Heart left ventricle (tissue), 16 donors: ENCODE data around the gene NUDT14. TPM values are rescaled to one million over a fixed set of nuclear protein-coding genes. Genes with fewer than 3 reads are reported as not detected.

ENCODE experiments used
- ATAC-seq, 4 donors: fragments of 200-7000 bp; cut with Tn5 transposase; one replicate each; pipeline ENCODE4 v1.9.1; 2020 to 2022; ENCODE audit warnings: moderate library complexity in 4 of 4, mild to moderate bottlenecking in 3 of 4, moderate number of reproducible peaks in 1 of 4
- DNase-seq, 5 donors: peaks; one replicate each; pipeline ENCODE4 v3.0.0-alpha.2; 2020
- H3K27ac ChIP-seq, 12 donors: fragments of 200-600 bp; sonication (generic) in 4 of 12; one replicate each; pipeline versions ENCODE4 v1.5.0 to v1.8.0; 2016 to 2022; ENCODE audit warnings: mild to moderate bottlenecking in 2 of 12
- H3K27me3 ChIP-seq, 9 donors: fragments of 200-600 bp; sonication (generic) in 2 of 9; one replicate each; pipeline versions ENCODE4 v1.5.1 to v1.8.0; 2016 to 2022; ENCODE audit warnings: mild to moderate bottlenecking in 3 of 9
- H3K36me3 ChIP-seq, 9 donors: fragments of 200-600 bp; sonication (generic) in 2 of 9; one replicate each; pipeline versions ENCODE4 v1.5.0 to v1.8.0; 2018 to 2022; ENCODE audit warnings: mild to moderate bottlenecking in 2 of 9
- H3K4me1 ChIP-seq, 12 donors: fragments of 200-600 bp; sonication (generic) in 4 of 12; one replicate each; pipeline versions ENCODE4 v1.5.0 to v1.8.0; 2016 to 2022; ENCODE audit warnings: mild to moderate bottlenecking in 3 of 12
- H3K4me3 ChIP-seq, 12 donors: fragments of 200-600 bp; sonication (generic) in 4 of 12; one replicate each; pipeline versions ENCODE4 v1.5.0 to v1.8.0; 2017 to 2022; ENCODE audit warnings: mild to moderate bottlenecking in 9 of 12, moderate library complexity in 4 of 12
- H3K9me3 ChIP-seq, 12 donors: fragments of 200-600 bp; sonication (generic) in 4 of 12; one replicate each; pipeline versions ENCODE4 v1.5.0 to v1.8.0; 2016 to 2022; ENCODE audit warnings: mild to moderate bottlenecking in 1 of 12
- POLR2A ChIP-seq, 2 donors: fragments of 450-650 bp; IDR thresholded peaks; one replicate each; pipeline ENCODE4 v1.6.1; 2017; ENCODE audit warnings: antibody characterized with exemption in 2 of 2, mild to moderate bottlenecking in 2 of 2, moderate library complexity in 2 of 2
- WGBS, 4 donors: extraction: QIAGEN DNeasy Blood & Tissue Kit in 2 of 4; methylation state at CpG; one replicate each; pipeline versions ENCODE4 v1.1.5 to v1.1.7; 2013 to 2018; 5-methylcytosine and 5-hydroxymethylcytosine counted together
- intact Hi-C, 10 donors: fragments of 100-400 bp; cut with DNase I; formaldehyde crosslinking; loops; one replicate each; pipeline versions ENCODE4 v1.11.1 to v1.14.2; 2022
- polyA plus RNA-seq, 2 donors: library from polyadenylated mRNA; stranded (reverse); fragments of 200-250 nt; gene quantifications; one replicate each; pipeline ENCODE4 v1.2.3, GENCODE V29; 2013
- total RNA-seq, 9 donors: library from RNA; depleted of rRNA in 2 of 9; stranded (reverse); fragments of >200 nt in 2 of 9; fragmentation: NEBNext Ultra II Directional in 3 of 9; extraction: Animal tissue kit (Norgen Biotek cat#: 25700) in 3 of 9; gene quantifications; one replicate each; pipeline versions ENCODE4 v1.1.0 to v1.2.4, GENCODE V29; 2016 to 2023
- TF ChIP-seq, protein P1 (sequence below), 12 donors: fragments of 200-600 bp; sonication (generic) in 4 of 12; IDR thresholded peaks; one replicate each; pipeline versions ENCODE4 v1.5.0 to v1.8.0; 2018 to 2022; ENCODE audit warnings: antibody characterized with exemption in 12 of 12, mild to moderate bottlenecking in 5 of 12
- donor health status: ischemic (EF 13 %, LVEDD 7.1; RV severe dilation, severe dysfunction).
- donor health status: healthy with polysubstance abuse.
- donor health status: DM: no; HTN: yes; CAD: no.
- donor health status: DM: no; HTN: no; CAD: no.
- donor health status: ischemic (EF 25% LVEDD 6.9; RV normal size, moderate dysfunction).
- donor health status: ischemic (EF 25% LVEDD 5.7; RV mildly dilated, moderate dysfunction).
- donor health status: healthy.
- donor health status: DM: yes; HTN: yes; CAD: no.
- donor health status: ischemic (EF 35%, LVEDD 5.7; RV mildly dilated, moderate dysfunction).
- donor health status: nonischemic (EF 11% LVEDD 7.7; RV severe dilation, severe dysfunction).
- donor health status: DM: yes; HTN: yes; CAD: no.
- donor health status: PGD.
- donor health status: ischemic (EF 29% LVEDD 5.4; RV normal size, mild dysfunction).
- donor health status: nonischemic (EF 23%, LVEDD 6.1; RV moderate dilation, normal function).

Gene NUDT14
- total and polyA plus RNA-seq, 11 donors, result 14.3 to 48.9 (median 23.8) TPM

DNA sequence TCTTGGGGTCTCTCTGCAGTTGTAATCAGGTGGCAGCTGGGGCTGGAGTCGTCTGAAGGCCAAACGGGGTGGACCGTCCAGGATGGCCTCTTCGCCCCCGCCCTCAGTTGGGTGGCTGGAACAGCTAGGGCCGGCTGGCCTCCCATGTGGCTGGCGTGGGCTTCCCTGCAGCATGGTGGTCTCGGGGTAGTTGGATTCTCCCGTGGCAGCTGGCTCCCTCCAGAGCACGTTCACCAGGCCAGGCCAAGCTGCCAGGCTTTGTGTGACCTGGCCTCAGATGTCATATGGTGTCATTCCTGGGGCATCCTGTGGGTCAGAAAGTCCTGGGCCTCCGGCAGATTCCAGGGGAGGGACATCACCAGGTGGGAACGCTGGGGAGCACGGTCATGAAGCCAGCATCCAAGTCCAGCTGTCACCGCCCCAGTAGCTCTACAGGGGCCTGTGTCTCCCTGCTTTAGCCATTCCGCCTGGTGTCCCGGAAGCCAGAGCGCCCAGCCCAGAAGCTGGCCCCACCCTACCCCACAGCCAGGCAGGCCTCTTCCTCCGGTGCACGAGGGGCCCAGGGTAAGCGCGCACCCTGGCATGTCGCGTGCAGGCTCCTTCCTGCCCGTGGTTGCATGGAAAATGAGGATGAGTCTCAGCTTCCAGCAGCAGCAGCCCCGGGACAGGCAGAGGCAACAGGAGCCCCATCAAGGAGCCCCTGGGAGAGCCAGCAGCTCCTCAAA is 1.3 kb upstream of the NUDT14 start:
- no peaks in the 10 kb centered on the region for H3K9me3 ChIP-seq
- TF ChIP-seq, protein P1, sequence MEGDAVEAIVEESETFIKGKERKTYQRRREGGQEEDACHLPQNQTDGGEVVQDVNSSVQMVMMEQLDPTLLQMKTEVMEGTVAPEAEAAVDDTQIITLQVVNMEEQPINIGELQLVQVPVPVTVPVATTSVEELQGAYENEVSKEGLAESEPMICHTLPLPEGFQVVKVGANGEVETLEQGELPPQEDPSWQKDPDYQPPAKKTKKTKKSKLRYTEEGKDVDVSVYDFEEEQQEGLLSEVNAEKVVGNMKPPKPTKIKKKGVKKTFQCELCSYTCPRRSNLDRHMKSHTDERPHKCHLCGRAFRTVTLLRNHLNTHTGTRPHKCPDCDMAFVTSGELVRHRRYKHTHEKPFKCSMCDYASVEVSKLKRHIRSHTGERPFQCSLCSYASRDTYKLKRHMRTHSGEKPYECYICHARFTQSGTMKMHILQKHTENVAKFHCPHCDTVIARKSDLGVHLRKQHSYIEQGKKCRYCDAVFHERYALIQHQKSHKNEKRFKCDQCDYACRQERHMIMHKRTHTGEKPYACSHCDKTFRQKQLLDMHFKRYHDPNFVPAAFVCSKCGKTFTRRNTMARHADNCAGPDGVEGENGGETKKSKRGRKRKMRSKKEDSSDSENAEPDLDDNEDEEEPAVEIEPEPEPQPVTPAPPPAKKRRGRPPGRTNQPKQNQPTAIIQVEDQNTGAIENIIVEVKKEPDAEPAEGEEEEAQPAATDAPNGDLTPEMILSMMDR (IDR thresholded peaks at IDR 0.05), result no peak
- TF ChIP-seq POLR2A (IDR thresholded peaks at IDR 0.05), result peak in 1 of 2 donors; percentile 11
- H3K27ac ChIP-seq, result peak overlapping the region in 10 of 12 donors; percentile 6 to 74 (median 34)
- no peaks in the 10 kb centered on the region for H3K36me3 ChIP-seq
- peaks cover 0 to 3% (median 0%) of the 10 kb centered on the region in 9 donors for H3K27me3 ChIP-seq
- WGBS, 4 donors, result 51 to 65% (median 57%) methylated on average over 13 to 25 of the region's 25 CpGs
- no peak overlapping the region for H3K4me3 ChIP-seq
- DNase-seq (no peak), ATAC-seq (peak in 2 of 4 donors; percentile 29 to 47)
- H3K4me1 ChIP-seq, result peaks cover 0 to 26% (median 15%) of the 10 kb centered on the region in 12 donors
- intact Hi-C loops, result loop anchor here in 1 of 10 donors (10.0 kb wide), 1 partner anchor 352 kb away; no protein-coding TSS in a partner anchor

DNA sequence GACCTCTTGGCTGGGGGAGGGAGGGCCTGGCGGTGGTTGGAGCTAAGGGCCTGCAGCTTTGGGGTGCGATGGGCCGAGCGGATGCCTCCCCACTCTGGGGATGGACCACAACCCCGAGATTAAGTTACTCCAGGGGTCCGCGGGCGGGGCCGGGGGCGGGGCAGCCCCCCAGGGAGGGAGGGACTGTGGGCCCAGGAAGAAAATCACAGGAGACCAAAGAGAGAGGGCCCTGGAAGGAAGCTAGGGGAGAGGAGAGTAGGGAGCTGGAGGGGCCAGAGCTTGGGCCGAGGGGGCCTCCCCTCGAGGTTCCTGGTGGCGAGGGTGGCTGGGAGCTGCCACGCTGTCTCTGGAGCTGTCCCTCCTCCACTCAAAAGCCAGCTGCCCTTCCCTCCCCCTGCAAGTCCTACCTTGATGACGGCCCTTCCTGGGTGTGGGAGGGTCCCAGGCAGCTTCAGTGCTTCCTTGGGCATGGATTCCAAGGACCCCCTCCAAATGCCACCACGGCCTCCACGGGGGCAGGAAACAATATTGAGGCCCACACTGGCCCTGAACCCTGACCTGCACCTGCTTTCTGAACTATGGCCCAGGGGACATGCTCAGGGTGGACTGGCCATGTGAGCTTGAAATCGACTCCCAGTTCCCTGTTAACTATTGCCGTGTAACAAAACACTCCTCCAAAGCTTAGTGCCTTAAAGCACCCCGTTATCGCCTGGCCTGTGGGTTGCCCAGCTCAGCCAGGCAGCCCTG is 610 bp upstream of the NUDT14 start:
- WGBS, 4 donors, result 51 to 56% (median 53%) methylated on average over 17 to 21 of the region's 21 CpGs
- H3K36me3 ChIP-seq, result no peaks in the 10 kb centered on the region
- DNase-seq (no peak), ATAC-seq (no peak)
- peaks cover 0 to 26% (median 15%) of the 10 kb centered on the region in 12 donors for H3K4me1 ChIP-seq
- intact Hi-C loops, result loop anchor here in 1 of 10 donors (10.0 kb wide), 1 partner anchor 353 kb away; no protein-coding TSS in a partner anchor
- no peaks in the 10 kb centered on the region for H3K27me3 ChIP-seq
- peak overlapping the region in 9 of 12 donors; percentile 19 to 74 (median 47) for H3K27ac ChIP-seq
- no peak for TF ChIP-seq POLR2A (IDR thresholded peaks at IDR 0.05)
- TF ChIP-seq, protein P1 (IDR thresholded peaks at IDR 0.05), result no peak
- H3K4me3 ChIP-seq, result peak overlapping the region in 9 of 12 donors; percentile 51 to 66 (median 59)
- H3K9me3 ChIP-seq, result no peaks in the 10 kb centered on the region

DNA sequence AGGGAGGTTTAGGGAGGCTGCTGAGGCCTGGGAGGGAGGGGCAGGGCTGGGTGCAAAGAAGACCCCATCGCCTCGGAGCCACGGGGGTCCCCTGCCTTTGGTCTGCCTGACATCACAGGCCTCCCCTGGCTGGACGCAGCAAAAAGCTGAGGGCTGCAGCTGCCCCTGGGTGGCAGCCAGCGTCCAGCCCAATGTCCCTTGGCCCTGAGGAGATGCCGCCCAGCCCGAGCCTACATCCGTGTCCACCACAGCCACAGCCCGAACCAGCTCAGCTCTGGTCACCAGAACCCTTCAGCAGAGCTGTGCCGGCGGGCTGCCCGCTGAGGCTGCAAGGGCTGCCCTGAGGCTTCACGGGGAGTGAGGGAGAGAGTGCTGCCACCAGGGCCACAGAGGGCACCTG is 1.9 kb downstream of the NUDT14 start:
- Histone ChIP-seq H3K36me3 (peaks cover 0 to 3% (median 0%) of the 10 kb centered on the region in 9 donors), H3K9me3 (no peaks in the 10 kb centered on the region), H3K4me1 (peaks cover 0 to 27% (median 15%) of the 10 kb centered on the region in 12 donors), H3K27me3 (no peaks in the 10 kb centered on the region), H3K27ac (no peak overlapping the region), H3K4me3 (no peak overlapping the region)
- TF ChIP-seq POLR2A (IDR thresholded peaks at IDR 0.05), result no peak
- TF ChIP-seq, protein P1 (IDR thresholded peaks at IDR 0.05), result no peak
- WGBS, 4 donors, result 92 to 95% (median 93%) methylated on average over 10 to 13 of the region's 13 CpGs
- DNase-seq (no peak), ATAC-seq (no peak)
- intact Hi-C loops, result no loop called here

- H3K27me3 ChIP-seq, result no peaks in the 10 kb centered on the region
- intact Hi-C loops, result no loop called here
- no peak for TF ChIP-seq POLR2A (IDR thresholded peaks at IDR 0.05)
- TF ChIP-seq, protein P1 (IDR thresholded peaks at IDR 0.05), result no peak
- no peak for DNase-seq
- no peak for ATAC-seq
- peaks cover 0 to 28% (median 15%) of the 10 kb centered on the region in 12 donors for H3K4me1 ChIP-seq
- peaks cover 0 to 3% (median 0%) of the 10 kb centered on the region in 9 donors for H3K36me3 ChIP-seq
- no peaks in the 10 kb centered on the region for H3K9me3 ChIP-seq
- H3K27ac ChIP-seq, result no peak overlapping the region
- no peak overlapping the region for H3K4me3 ChIP-seq
- 92 to 96% (median 95%) methylated on average over 8 to 11 of the region's 11 CpGs for WGBS, 4 donors
These were observed 2.3 kb downstream of the NUDT14 start for GRCh38 chr14:105178868-105179140.
